Ishikawa (cell line): ENCODE measurements around the gene PHF8.

Experiments used
- CEBPB ChIP-seq: IDR thresholded peaks from 2 replicates; pipeline ENCODE4 v1.6.1; 2012
- CREB1 ChIP-seq: IDR thresholded peaks from 2 replicates; pipeline ENCODE4 v1.6.1; 2012; ENCODE audit warnings: low read depth
- EGR1 ChIP-seq: IDR thresholded peaks from 2 replicates; pipeline ENCODE4 v1.6.1; 2012
- EP300 ChIP-seq: IDR thresholded peaks from 2 replicates; pipeline ENCODE4 v1.6.1; 2012; ENCODE audit warnings: borderline replicate concordance
- FOXM1 ChIP-seq: IDR thresholded peaks from 2 replicates; pipeline ENCODE4 v1.6.1; 2012; ENCODE audit warnings: low read depth, borderline replicate concordance
- MAX ChIP-seq: IDR thresholded peaks from 2 replicates; pipeline ENCODE4 v1.6.1; 2012
- NFIC ChIP-seq: IDR thresholded peaks from 2 replicates; pipeline ENCODE4 v1.6.1; 2012
- RAD21 ChIP-seq: IDR thresholded peaks from 2 replicates; pipeline ENCODE4 v1.6.1; 2012; ENCODE audit warnings: low read depth
- REST ChIP-seq: IDR thresholded peaks from 2 replicates; pipeline ENCODE4 v1.6.1; 2012; ENCODE audit warnings: low read depth, mild to moderate bottlenecking
- TAF1 ChIP-seq: IDR thresholded peaks from 2 replicates; pipeline ENCODE4 v1.6.1; 2012; ENCODE audit warnings: low read depth, mild to moderate bottlenecking
- TCF12 ChIP-seq: IDR thresholded peaks from 2 replicates; pipeline ENCODE4 v1.6.1; 2012; ENCODE audit warnings: low read depth
- TEAD4 ChIP-seq: IDR thresholded peaks from 2 replicates; pipeline ENCODE4 v1.6.1; 2012
- USF1 ChIP-seq: IDR thresholded peaks from 2 replicates; pipeline ENCODE4 v1.6.1; 2012
- YY1 ChIP-seq: IDR thresholded peaks from 2 replicates; pipeline ENCODE4 v1.6.1; 2012; ENCODE audit warnings: low read depth
- ZBTB7A ChIP-seq: IDR thresholded peaks from 2 replicates; pipeline ENCODE4 v1.6.1; 2012; ENCODE audit warnings: low read depth

The PHF8 gene

GRCh38 chrX:53984895-53985294 lies 59.4 kb downstream of the PHF8 start:
- TF ChIP-seq REST (no peak), YY1 (no peak), CREB1 (no peak), USF1 (no peak), RAD21 (no peak)

DNA sequence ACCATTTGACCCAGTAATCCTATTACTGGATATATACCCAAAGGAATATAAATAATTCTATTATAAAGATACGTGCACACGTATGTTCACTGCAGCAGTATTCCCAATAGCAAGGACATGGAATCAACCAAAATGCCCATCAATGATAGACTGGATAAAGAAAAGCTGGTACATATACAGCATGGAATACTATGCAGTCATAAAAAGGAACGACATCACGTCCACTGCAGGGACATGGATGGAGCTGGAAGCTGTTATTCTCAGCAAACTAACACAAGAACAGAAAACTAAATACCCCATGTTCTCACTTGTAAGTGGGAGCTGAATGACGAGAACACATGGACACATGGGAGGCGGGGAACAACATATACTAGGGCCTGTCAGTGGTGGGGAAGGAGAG lies 69.7 kb downstream of the PHF8 start:
- TF ChIP-seq NFIC (no peak), FOXM1 (no peak), MAX (no peak), ZBTB7A (no peak), TCF12 (no peak), TEAD4 (no peak), USF1 (no peak), YY1 (no peak), REST (no peak), EGR1 (no peak), CREB1 (no peak), EP300 (no peak), TAF1 (no peak), CEBPB (no peak), RAD21 (no peak)

- TF ChIP-seq TCF12 = no peak
- TF ChIP-seq ZBTB7A = no peak
- TF ChIP-seq TEAD4 = no peak
- no peak for TF ChIP-seq USF1
Measured at GRCh38 chrX:53969540-53969939, 74.7 kb downstream of the PHF8 start.

DNA sequence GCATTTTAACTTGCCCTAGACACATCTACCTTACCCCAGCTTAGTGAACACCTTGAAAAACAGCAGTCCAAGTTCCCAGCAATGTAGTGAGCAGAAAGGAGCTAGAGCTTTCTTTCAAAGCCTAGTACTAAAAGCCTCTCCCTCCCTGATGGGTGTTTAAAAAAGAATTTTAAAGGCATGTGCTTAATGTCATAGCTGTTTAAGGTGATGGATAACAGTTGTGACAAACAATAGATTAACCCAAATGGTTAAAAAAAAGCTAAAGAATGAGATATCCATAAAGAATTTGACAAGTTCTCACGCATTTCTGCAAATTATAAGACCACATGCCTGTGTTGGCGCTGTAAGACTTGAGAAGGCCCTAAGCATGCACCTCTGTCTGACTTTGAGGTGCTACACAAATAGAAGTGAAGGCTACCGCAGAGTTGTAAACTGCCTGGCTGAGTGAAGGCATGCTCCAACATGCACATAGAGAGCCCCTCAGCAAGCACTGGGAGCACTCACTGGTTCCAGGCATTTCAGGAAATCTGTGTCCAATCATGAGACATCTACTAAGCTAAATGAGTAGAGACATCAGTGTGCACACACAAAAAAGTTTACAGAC lies 94.0 kb downstream of the PHF8 start:
- TF ChIP-seq RAD21 = no peak

DNA sequence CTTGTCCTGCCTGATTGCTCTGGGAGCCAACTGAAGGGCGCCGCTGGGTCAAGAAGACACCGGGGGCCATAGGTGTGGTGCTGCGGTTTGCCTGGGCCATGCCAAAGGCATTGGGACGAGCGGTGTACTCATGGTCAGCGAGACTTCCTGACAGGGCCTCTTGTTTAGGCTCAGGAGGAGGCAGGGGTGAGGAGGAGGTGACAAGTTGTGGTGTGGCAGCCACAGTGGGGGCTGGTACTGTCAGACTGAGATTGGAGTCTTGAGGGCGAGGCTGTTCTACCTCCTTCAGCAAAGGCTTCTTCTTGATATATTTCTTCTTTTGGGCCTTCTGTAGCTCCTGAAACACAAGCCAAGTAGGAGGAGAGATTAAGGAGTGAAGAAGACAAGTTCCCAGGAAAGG lies 104.1 kb downstream of the PHF8 start:
- TF ChIP-seq TAF1 (no peak), REST (no peak), NFIC (no peak), MAX (no peak), USF1 (no peak), TCF12 (no peak), TEAD4 (no peak), FOXM1 (no peak), ZBTB7A (no peak), EP300 (no peak), EGR1 (no peak), CEBPB (no peak), YY1 (no peak), CREB1 (no peak), RAD21 (no peak)
